ENCODE measurements around the gene SLC44A2. TPM values are rescaled to one million over a fixed set of nuclear protein-coding genes. Genes with fewer than 3 reads are reported as not detected.

Gene SLC44A2
- total RNA-seq, result 57.5 and 91.6 TPM in 2 replicates

DNA sequence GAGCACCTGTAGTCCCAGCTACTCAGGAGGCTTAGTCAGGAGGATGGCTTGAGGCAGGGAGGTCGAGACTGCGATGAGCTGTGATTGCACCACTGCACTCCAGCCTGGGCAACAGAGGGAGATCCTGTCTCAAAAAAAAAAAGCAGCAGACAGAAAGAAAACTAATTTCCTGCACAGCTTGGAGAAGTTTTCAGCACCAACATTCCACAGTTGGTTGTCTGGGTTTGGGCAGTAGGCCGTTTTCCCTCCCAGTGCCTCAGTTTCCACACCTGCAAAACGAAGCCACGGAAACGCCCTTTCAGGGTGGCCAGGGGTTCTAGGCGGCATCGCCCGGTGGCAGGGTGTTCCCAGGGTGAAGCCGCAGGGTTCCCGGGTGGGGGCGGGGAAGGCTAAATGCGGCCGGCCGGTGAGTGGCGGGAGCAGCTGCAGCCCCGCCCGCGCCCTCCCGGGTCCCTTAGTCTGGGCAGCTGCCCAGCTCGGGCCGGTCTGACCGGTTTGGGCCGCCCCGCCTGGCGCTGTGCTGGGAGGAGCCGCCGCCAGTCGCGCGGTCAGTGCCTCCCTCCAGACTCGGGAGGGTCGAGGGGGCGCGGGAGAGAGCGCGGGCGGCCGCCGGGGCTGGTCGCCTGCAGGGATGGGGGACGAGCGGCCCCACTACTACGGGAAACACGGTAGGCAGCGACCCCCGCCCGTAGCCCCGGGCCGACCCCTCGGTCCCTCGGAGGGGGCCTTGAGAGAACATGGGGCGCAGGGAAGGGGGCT, at the start of gene SLC44A2:
Gene SLC44A2 (plus strand): TSS at position 551 of the 759 bp plus-strand sequence. CDS start 81 bp downstream, at position 632.

DNA sequence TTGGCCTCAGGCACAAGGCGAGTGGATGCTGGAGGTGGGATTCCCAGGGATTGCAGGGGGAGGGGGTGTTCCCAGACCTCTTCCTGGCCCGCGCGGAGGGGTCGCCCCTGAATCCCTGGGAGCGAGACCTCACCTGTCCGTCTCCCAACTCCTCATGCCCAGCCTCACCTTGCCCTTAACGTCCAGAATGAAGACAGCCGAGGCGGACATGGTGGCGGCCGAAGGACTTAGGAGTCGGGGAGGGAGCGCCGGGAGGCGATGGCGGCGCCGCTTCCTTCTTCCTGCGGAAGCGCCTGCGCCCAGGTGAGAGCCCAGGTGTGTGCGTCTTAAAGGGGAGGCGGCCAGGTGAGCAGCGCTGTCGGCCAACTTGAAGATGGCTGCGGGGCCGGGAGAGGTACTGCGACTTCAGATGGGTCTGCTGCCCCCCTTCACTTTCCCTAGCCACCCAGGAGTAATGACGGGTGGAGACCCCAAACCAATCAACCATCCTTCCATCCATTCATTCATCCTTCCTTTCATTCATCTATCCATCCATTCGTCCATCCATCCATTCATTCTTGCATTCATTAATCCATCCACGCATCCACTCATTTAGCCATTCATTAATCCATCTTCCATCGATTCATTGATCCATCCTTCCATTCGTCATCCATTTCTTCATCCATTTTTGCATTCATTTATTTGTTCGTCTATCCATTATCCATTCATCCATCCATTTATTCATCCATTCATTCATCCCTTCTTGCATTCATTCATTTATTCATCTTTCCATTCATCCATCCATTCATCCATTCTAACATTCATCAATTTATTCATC, 38.1 kb upstream of the SLC44A2 start, which contains the start of gene AP1M2:
Gene AP1M2 (minus strand): TSS at position 291 of the 817 bp plus-strand sequence. CDS start 81 bp downstream, at position 210.

GRCh38 chr19:10653732-10654609, 28.6 kb downstream of the SLC44A2 start, which contains the start of gene ILF3:
Gene ILF3, plus strand, starts transcription at chr19:10654346. Its CDS starts 16,260 bp downstream, at chr19:10670606.

Other genes starting within 250 kb of the SLC44A2 start
- gene TYK2, start 245.0 kb upstream of the SLC44A2 start, total RNA-seq, result 68.0 and 74.8 TPM in 2 replicates
- 157 and 169 TPM in 2 replicates for gene CDC37, start 222.0 kb upstream of the SLC44A2 start, total RNA-seq
- gene PDE4A, start 205.0 kb upstream of the SLC44A2 start, total RNA-seq, result 5.4 and 15.4 TPM in 2 replicates
- gene KEAP1, start 122.2 kb upstream of the SLC44A2 start, total RNA-seq, result 53.6 and 78.1 TPM in 2 replicates
- gene S1PR5, start 108.1 kb upstream of the SLC44A2 start, total RNA-seq, result 1.1 and 5.4 TPM in 2 replicates
- gene ATG4D, start 81.6 kb upstream of the SLC44A2 start, total RNA-seq, result 15.8 and 28.4 TPM in 2 replicates
- 11.3 and 14.1 TPM in 2 replicates for gene KRI1, start 59.5 kb upstream of the SLC44A2 start, total RNA-seq
- gene CDKN2D, start 56.6 kb upstream of the SLC44A2 start, total RNA-seq, result 2.3 and 5.7 TPM in 2 replicates
- 2.3 TPM in 1 of 2 replicates, not detected in the other for gene AP1M2, start 38.2 kb upstream of the SLC44A2 start, total RNA-seq
- gene ILF3, start 28.8 kb downstream of the SLC44A2 start, total RNA-seq, result 53.7 and 53.8 TPM in 2 replicates
- 24.7 and 35.3 TPM in 2 replicates for gene QTRT1, start 75.9 kb downstream of the SLC44A2 start, total RNA-seq
- 54.1 and 75.5 TPM in 2 replicates for gene DNM2, start 92.5 kb downstream of the SLC44A2 start, total RNA-seq
- 54.1 and 59.9 TPM in 2 replicates for gene TMED1, start 210.7 kb downstream of the SLC44A2 start, total RNA-seq
- 1.4 and 8.3 TPM in 2 replicates for gene C19orf38, start 222.9 kb downstream of the SLC44A2 start, total RNA-seq
- 29.3 and 30.6 TPM in 2 replicates for gene CARM1, start 246.0 kb downstream of the SLC44A2 start, total RNA-seq

Measured in pericardium fibroblast (primary cell).